Panc1 (cell line): Measurements from ENCODE around the gene LYRM1. TPM values are rescaled to one million over a fixed set of nuclear protein-coding genes. Genes with fewer than 3 reads are reported as not detected.

ENCODE experiments used
- ATAC-seq: fragments of 200-7000 bp; cut with Tn5 transposase; 2 replicates; pipeline ENCODE4 v1.9.1; 2020; ENCODE audit warnings: mild to moderate bottlenecking, moderate library complexity
- BruUV-seq: library from RNA; stranded (reverse); fragments of 400-500 nt; replicated peaks from 2 replicates; lab custom pipeline; 2021; lab: Mats Ljungman, UMichigan
- CTCF ChIA-PET: fragments of 300-600 bp; sonication (Branson Sonifier 250); formaldehyde crosslinking; loops from one replicate; lab custom pipeline; 2022; ENCODE audit warnings: antibody characterized with exemption; lab: Charles Lee
- POLR2A ChIA-PET: fragments of 300-600 bp; sonication (Branson Sonifier 250); formaldehyde crosslinking; loops from one replicate; lab custom pipeline; 2022; ENCODE audit warnings: antibody characterized with exemption; lab: Charles Lee
- DNase-seq: peaks from one replicate; pipeline ENCODE4 v3.0.0-alpha.2; 2010; ENCODE audit warnings: low read depth, low spot score
- H3K27ac ChIP-seq: 2 replicates; pipeline ENCODE4 v1.5.1; 2011; ENCODE audit warnings: mild to moderate bottlenecking, low read length, inconsistent platforms
- H3K27me3 ChIP-seq: fragments of 200-500 bp; sonication (Bioruptor generic); 2 replicates; pipeline ENCODE4 v1.6.0; 2014; ENCODE audit warnings: low read length, inconsistent platforms; ENCODE audit not compliant: control insufficient read depth, insufficient read depth
- H3K36me3 ChIP-seq: fragments of 200-500 bp; sonication (Bioruptor generic); 2 replicates; pipeline ENCODE4 v1.5.1; 2014; ENCODE audit warnings: inconsistent platforms, mild to moderate bottlenecking, low read length, moderate library complexity; ENCODE audit not compliant: control insufficient read depth, insufficient read depth
- H3K4me1 ChIP-seq: 2 replicates; pipeline ENCODE4 v1.5.1; 2011; ENCODE audit warnings: inconsistent platforms, mild to moderate bottlenecking, low read length, moderate library complexity; ENCODE audit not compliant: control insufficient read depth, insufficient read depth
- H3K4me3 ChIP-seq, 2 experiments: 2 replicates each; pipeline ENCODE4 v1.5.1; 2011 to 2012; ENCODE audit warnings: low read depth in 2 of 2, low read length in 2 of 2, mild to moderate bottlenecking in 2 of 2, inconsistent platforms in 1 of 2, moderate library complexity in 1 of 2
- H3K9me3 ChIP-seq: fragments of 200-500 bp; sonication (Bioruptor generic); 2 replicates; pipeline ENCODE4 v1.5.1; 2014; ENCODE audit warnings: low read depth, mild to moderate bottlenecking, inconsistent platforms, low read length, moderate library complexity; ENCODE audit not compliant: control insufficient read depth, insufficient read depth
- CTCF ChIP-seq: fragments of 450-650 bp; IDR thresholded peaks from 2 replicates; pipeline ENCODE4 v1.5.1; 2017; ENCODE audit warnings: mild to moderate bottlenecking
- POLR2AphosphoS5 ChIP-seq: IDR thresholded peaks from 2 replicates; pipeline ENCODE4 v1.6.1; 2012; ENCODE audit warnings: mild to moderate bottlenecking, low read depth, low read length, moderate library complexity
- REST ChIP-seq, 2 experiments: IDR thresholded peaks; 2 replicates each; pipeline ENCODE4 v1.6.1; 2011 to 2012; ENCODE audit warnings: low read depth in 2 of 2, control low read depth in 1 of 2, low read length in 1 of 2, mild to moderate bottlenecking in 1 of 2, moderate library complexity in 1 of 2; ENCODE audit not compliant: insufficient read depth in 1 of 2
- SIN3A ChIP-seq: IDR thresholded peaks from 2 replicates; pipeline ENCODE4 v1.6.1; 2012; ENCODE audit warnings: low read depth, mild to moderate bottlenecking, low read length, moderate library complexity, borderline replicate concordance; ENCODE audit not compliant: insufficient read depth
- TCF7L2 ChIP-seq: IDR thresholded peaks from 2 replicates; pipeline ENCODE4 v1.6.1; 2011; ENCODE audit warnings: mild to moderate bottlenecking, low read depth, low read length, inconsistent platforms
- in situ Hi-C: cut with HindIII; loops from 2 replicates; pipeline ENCODE4 v1.10.0; 2016; ENCODE audit warnings: low sequenced_read_pairs, low pct_unique_long_range_greater_than_20kb
- intact Hi-C: fragments of 100-400 bp; cut with micrococcal nuclease; formaldehyde crosslinking; loops from one replicate; pipeline ENCODE4 v1.10.0; 2022; ENCODE audit not compliant: unreplicated experiment
- total RNA-seq: library from RNA; stranded (reverse); gene quantifications from one replicate; pipeline ENCODE4 v1.2.1, GENCODE V29; 2021; ENCODE audit not compliant: unreplicated experiment

Gene LYRM1
- total RNA-seq, 1 experiment from 2014 or later, result 30.7 TPM

- intact Hi-C loops, result no loop called here
- Histone ChIP-seq H3K4me3 (no peak overlapping the region), H3K9me3 (no peaks in the 10 kb centered on the region), H3K4me1 (no peaks in the 10 kb centered on the region), H3K27me3 (no peaks in the 10 kb centered on the region; the same call in 1 of the 2 replicates), H3K36me3 (no peaks in the 10 kb centered on the region), H3K27ac (no peak overlapping the region)
- CTCF ChIA-PET, result interaction anchor here (0.5 kb wide), 1 partner anchor 24 kb away, joined by 3 read pairs; no protein-coding TSS in a partner anchor
- no TSS peak for BruUV-seq
- in situ Hi-C loops, result no loop called here
- no peak for ATAC-seq
- no peak for DNase-seq
- POLR2A ChIA-PET, result no interaction called here
- no peak for TF ChIP-seq CTCF
- TF ChIP-seq SIN3A, result no peak
- no peak for TF ChIP-seq TCF7L2
- no peak for TF ChIP-seq REST (IDR thresholded peaks at IDR 0.05; ENCODE audit: insufficient read depth in 1 of 2, low read depth in 2 of 2, low read length in 1 of 2)
- TF ChIP-seq POLR2AphosphoS5, result no peak
Measured at GRCh38 chr16:20937736-20938135, 37.2 kb downstream of the LYRM1 start.

GRCh38 chr16:20938426-20938825 lies 37.9 kb downstream of the LYRM1 start:
- in situ Hi-C loops (no loop called here), intact Hi-C loops (no loop called here)
- no TSS peak for BruUV-seq
- no peak for TF ChIP-seq SIN3A
- no peak for TF ChIP-seq REST (IDR thresholded peaks at IDR 0.05; ENCODE audit: insufficient read depth in 1 of 2, low read depth in 2 of 2, low read length in 1 of 2)
- TF ChIP-seq CTCF, result no peak
- TF ChIP-seq POLR2AphosphoS5, result no peak
- no peak for TF ChIP-seq TCF7L2
- ChIA-PET POLR2A (no interaction called here), CTCF (no interaction called here)
- Histone ChIP-seq H3K4me1 (no peaks in the 10 kb centered on the region), H3K27me3 (no peaks in the 10 kb centered on the region; the same call in 1 of the 2 replicates), H3K4me3 (no peak overlapping the region), H3K9me3 (no peaks in the 10 kb centered on the region), H3K36me3 (no peaks in the 10 kb centered on the region), H3K27ac (no peak overlapping the region)
- DNase-seq (no peak), ATAC-seq (peak; percentile 29; the same call in 1 of the 2 replicates)
